Testis (tissue), 3 donors: Measurements from ENCODE around the gene DAB2IP. TPM values are rescaled to one million over a fixed set of nuclear protein-coding genes. Genes with fewer than 3 reads are reported as not detected.
A peak's percentile ranks its signal among the peaks of the same experiment; 100 is the strongest.

Experiments
- DNase-seq: peaks from one replicate; pipeline ENCODE4 v3.0.0-alpha.2; 2019
- H3K27ac ChIP-seq, 2 donors: fragments of 200-600 bp; sonication (generic); one replicate each; pipeline ENCODE4 v1.5.1; 2019
- H3K27me3 ChIP-seq: fragments of 200-600 bp; sonication (generic); one replicate; pipeline ENCODE4 v1.5.1; 2019
- H3K36me3 ChIP-seq: fragments of 200-600 bp; sonication (generic); one replicate; pipeline ENCODE4 v1.5.1; 2017; ENCODE audit warnings: low read depth; ENCODE audit errors: missing control alignments
- H3K4me1 ChIP-seq: fragments of 200-600 bp; sonication (generic); one replicate; pipeline ENCODE4 v1.5.1; 2019
- H3K4me3 ChIP-seq, 2 donors: fragments of 200-600 bp; sonication (generic); one replicate each; pipeline ENCODE4 v1.5.1; 2017 to 2019
- H3K9me3 ChIP-seq: fragments of 200-600 bp; sonication (generic); one replicate; pipeline ENCODE4 v1.5.1; 2017
- POLR2A ChIP-seq: fragments of 450-650 bp; IDR thresholded peaks from one replicate; pipeline ENCODE4 v1.6.1; 2017; ENCODE audit warnings: antibody characterized with exemption, mild to moderate bottlenecking, moderate library complexity
- WGBS, 2 donors: methylation state at CpG; one replicate each; pipeline ENCODE4 v1.1.5; 2018; 5-methylcytosine and 5-hydroxymethylcytosine counted together
- intact Hi-C: fragments of 100-400 bp; cut with DNase I; formaldehyde crosslinking; loops from one replicate; pipeline ENCODE4 v1.15.1; 2023; ENCODE audit warnings: low total_unique reads
- polyA plus RNA-seq: library from polyadenylated mRNA; stranded (reverse); fragments of 350-450 nt; fragmentation: Illumina TruSeq; extraction: RNeasy Lipid Tissue Mini Kit (QIAGEN cat#74804); gene quantifications from one replicate; pipeline ENCODE4 v1.2.3, GENCODE V29; 2014; ENCODE audit warnings: low read depth, low replicate concordance; ENCODE audit not compliant: insufficient read depth
- total RNA-seq, 2 donors: library from RNA; depleted of rRNA; stranded (reverse); fragments of >200 nt; gene quantifications; one replicate each; pipeline ENCODE4 v1.2.3, GENCODE V29; 2016
- TF ChIP-seq, protein P1 (sequence below), 3 experiments: fragments of 450-650 bp in 2 of 3; fragments of 200-600 bp in 1 of 3; sonication (generic) in 1 of 3; IDR thresholded peaks; one replicate each; pipeline ENCODE4 v1.5.1; 2016 to 2019; ENCODE audit warnings: antibody characterized with exemption in 3 of 3, mild to moderate bottlenecking in 2 of 3, moderate library complexity in 1 of 3

Gene DAB2IP
- total and polyA plus RNA-seq, 3 donors from 2014 or later, result 57.7 to 136 (median 102) TPM

DNA sequence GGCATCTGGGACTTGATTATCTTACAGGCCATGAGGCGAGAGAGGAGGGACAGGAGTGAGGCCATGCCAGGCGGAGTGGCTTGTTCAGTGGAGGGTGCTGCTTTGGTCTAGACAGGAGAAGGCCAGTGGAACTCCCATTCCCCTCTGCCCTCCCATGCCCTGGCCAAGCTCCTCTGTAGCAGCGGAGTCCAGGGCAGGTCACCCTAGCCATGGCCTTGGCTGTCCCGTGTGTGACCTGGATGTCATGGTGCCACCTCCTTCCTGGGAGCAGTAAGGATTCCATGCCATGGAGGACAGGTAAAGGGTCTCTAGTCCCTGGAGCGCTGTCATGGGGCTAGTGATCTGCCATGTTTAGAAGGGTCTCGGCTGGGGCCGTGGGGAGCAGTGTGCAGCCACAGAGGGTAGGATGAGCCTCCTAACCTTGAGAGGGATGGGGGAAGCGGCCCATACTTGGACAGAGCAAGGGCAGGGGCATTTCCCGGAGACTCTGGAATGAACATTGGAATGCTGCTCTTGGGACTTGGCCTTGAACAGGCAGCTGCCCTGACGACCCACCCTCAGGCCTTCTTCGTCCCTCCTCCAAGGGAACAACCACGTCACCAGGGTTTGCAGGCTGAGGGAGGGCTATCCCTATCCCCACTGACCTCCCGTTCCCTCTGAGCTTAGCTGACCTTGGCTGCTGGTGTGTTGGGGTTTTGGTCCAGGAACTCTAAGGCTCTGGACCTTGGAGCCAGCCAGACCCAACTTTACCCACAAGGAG, 100.4 kb downstream of the DAB2IP start:
- intact Hi-C loops, result no loop called here
- Histone ChIP-seq H3K4me1 (peaks cover 94% of the 10 kb centered on the region), H3K4me3 (no peak overlapping the region), H3K27ac (peak overlapping the region; percentile 57 to 95), H3K9me3 (no peaks in the 10 kb centered on the region), H3K36me3 (no peaks in the 10 kb centered on the region), H3K27me3 (no peaks in the 10 kb centered on the region)
- 54 to 62% methylated on average over 7 to 13 of the region's 13 CpGs for WGBS, 2 donors
- no peak for TF ChIP-seq POLR2A
- TF ChIP-seq, protein P1, sequence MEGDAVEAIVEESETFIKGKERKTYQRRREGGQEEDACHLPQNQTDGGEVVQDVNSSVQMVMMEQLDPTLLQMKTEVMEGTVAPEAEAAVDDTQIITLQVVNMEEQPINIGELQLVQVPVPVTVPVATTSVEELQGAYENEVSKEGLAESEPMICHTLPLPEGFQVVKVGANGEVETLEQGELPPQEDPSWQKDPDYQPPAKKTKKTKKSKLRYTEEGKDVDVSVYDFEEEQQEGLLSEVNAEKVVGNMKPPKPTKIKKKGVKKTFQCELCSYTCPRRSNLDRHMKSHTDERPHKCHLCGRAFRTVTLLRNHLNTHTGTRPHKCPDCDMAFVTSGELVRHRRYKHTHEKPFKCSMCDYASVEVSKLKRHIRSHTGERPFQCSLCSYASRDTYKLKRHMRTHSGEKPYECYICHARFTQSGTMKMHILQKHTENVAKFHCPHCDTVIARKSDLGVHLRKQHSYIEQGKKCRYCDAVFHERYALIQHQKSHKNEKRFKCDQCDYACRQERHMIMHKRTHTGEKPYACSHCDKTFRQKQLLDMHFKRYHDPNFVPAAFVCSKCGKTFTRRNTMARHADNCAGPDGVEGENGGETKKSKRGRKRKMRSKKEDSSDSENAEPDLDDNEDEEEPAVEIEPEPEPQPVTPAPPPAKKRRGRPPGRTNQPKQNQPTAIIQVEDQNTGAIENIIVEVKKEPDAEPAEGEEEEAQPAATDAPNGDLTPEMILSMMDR (IDR thresholded peaks at IDR 0.05), result no peak
- peak; percentile 86 for DNase-seq

DNA sequence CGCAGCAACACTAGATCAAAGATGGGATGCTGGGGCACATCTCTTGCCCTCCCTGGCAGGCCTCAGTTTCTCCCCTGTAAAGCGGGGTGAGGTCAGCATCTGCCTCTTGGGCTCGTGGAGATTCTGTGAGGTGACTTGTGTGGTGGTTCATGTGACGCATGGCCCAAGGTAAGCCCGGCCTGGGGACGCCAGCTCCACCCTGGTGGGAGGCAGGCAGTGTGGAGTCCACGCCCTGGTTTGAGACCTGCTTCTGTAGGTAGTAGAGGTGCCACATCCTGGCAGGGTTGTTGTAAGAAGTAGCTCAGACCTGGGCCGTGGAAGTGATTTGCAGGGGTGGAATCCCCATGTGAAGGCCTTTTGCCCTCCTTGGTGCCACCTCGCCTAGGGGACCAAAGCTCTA, 101.5 kb downstream of the DAB2IP start:
- DNase-seq, result no peak
- TF ChIP-seq, protein P1 (IDR thresholded peaks at IDR 0.05), result no peak
- TF ChIP-seq POLR2A, result no peak
- peaks cover 93% of the 10 kb centered on the region for H3K4me1 ChIP-seq
- no peaks in the 10 kb centered on the region for H3K27me3 ChIP-seq
- H3K36me3 ChIP-seq, result no peaks in the 10 kb centered on the region
- 83 to 91% methylated on average over 9 of the region's 9 CpGs for WGBS, 2 donors
- no peak overlapping the region for H3K4me3 ChIP-seq
- intact Hi-C loops, result no loop called here
- H3K9me3 ChIP-seq, result no peaks in the 10 kb centered on the region
- peak overlapping the region; percentile 57 to 95 for H3K27ac ChIP-seq

DNA sequence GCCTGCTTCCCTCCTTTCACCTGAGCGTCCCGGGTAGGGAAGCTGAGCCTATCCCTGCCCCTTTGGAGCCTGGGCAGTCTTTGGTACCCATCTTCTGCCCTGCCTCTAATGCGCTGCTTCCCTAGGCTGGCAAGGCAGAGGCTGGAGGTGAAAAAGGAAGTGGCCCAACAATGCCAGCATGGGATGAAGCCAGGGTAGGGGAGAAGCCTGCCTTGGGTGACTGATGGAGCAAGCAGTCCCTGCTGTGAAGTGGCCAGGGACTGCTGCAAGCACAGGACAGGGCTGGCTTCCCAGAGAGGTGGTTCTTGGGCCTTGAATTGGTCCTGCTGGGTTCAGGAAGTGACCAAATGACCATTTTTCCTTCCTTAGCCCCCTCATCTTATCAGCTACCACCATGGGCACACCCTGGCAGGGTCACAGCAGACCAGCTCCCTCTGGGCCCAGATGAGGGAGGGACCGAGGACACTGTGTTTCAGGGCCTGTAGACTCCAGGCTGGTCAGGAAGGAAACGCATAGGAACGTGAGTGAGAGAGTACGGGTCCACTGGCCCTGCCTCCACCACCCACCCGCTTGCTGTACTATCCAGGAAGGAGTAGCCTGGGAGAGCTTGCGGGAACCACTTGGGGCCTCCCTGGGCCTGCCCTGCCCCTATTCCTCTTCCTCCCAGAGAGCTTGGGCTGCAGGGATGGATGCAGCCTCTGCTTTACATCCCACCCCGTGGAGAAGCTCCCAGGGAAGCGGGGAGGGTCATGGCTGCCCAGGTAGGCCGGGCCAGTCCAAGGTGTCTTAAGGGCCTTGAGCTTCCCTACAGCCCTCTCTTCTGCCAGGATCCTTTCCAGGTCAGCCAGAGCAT, 102.6 kb downstream of the DAB2IP start:
- no peaks in the 10 kb centered on the region for H3K9me3 ChIP-seq
- peak overlapping the region; percentile 57 to 95 for H3K27ac ChIP-seq
- no peak overlapping the region for H3K4me3 ChIP-seq
- no peak for DNase-seq
- H3K36me3 ChIP-seq, result no peaks in the 10 kb centered on the region
- H3K27me3 ChIP-seq, result no peaks in the 10 kb centered on the region
- intact Hi-C loops, result no loop called here
- 65 to 70% methylated on average over 7 to 12 of the region's 12 CpGs for WGBS, 2 donors
- H3K4me1 ChIP-seq, result peaks cover 83% of the 10 kb centered on the region
- TF ChIP-seq, protein P1 (IDR thresholded peaks at IDR 0.05), result no peak
- no peak for TF ChIP-seq POLR2A

DNA sequence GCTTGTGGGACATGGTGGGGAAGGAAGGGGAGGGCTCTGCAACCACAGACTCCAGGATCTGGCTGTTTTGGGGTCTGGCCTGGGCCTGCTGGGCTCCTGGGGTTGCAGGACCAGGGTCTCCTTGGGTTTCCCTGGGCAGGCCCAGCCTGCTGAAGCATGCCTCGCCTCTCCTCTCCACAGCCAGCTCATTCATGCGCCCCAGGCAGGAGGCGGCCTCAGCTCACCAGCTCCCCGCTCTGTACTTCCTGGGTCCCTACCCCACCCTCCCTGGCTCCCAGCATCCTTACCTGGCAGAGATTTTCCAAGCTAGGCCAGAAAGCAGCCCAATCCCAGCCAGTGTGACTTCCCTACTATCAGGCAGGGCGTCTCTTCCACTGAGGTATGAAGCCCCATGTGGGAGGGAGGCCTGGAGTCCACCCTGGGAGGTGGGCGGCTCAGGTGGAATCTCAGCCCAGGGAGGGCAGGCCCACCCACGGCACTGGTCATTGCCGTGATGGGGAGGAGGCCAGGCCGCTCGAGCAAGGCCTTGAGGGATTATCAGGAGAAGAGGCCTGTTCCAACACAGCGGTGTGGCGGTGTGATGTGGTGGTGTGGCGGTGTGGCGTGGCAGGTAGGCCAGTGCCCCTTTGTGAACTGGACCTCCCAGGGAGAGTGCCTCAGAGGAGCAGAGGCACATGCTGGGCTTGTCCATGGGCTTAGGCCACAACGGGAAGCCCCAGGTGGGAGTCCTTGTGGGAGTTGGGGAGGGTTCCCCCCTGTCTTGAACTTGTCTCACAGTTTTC, 103.4 kb downstream of the DAB2IP start:
- TF ChIP-seq POLR2A, result no peak
- TF ChIP-seq, protein P1 (IDR thresholded peaks at IDR 0.05), result no peak
- Histone ChIP-seq H3K27me3 (no peaks in the 10 kb centered on the region), H3K4me1 (peaks cover 75% of the 10 kb centered on the region), H3K36me3 (no peaks in the 10 kb centered on the region), H3K4me3 (no peak overlapping the region), H3K27ac (peak overlapping the region; percentile 57 to 95), H3K9me3 (no peaks in the 10 kb centered on the region)
- no peak for DNase-seq
- 65 to 83% methylated on average over 6 to 15 of the region's 15 CpGs for WGBS, 2 donors
- intact Hi-C loops, result no loop called here
